IPS DF 4.7 (cell line): ENCODE results near the gene SNURF.
"Not testable (repeated sequence)": the region's sequence is repeated elsewhere in the genome, so short reads cannot be mapped to it uniquely, and the experiment has no call there.

ENCODE experiments used
- DNase-seq: peaks from one replicate; pipeline ENCODE4 v3.0.0-alpha.2; 2013; ENCODE audit warnings: low spot score; ENCODE audit errors: extremely low read depth

The SNURF gene

GRCh38 chr15:24954783-24955530 is at the start of gene SNURF, which contains the start of gene SNRPN:
Gene SNURF (plus strand): TSS chr15:24954987. CDS start chr15:24955049, 62 bp downstream.
Gene SNRPN (plus strand): TSS chr15:24954987. CDS start chr15:24974454, 19,467 bp downstream.
- no peak for DNase-seq

- no peak for DNase-seq
These were observed 38.3 kb upstream of the SNURF start for GRCh38 chr15:24916305-24917009.

GRCh38 chr15:24917431-24917830 is 37.4 kb upstream of the SNURF start:
- DNase-seq, result no peak

- DNase-seq, result peak; percentile 64
These were observed 35.3 kb upstream of the SNURF start for GRCh38 chr15:24919446-24919845.

- DNase-seq, result not testable (repeated sequence)
These were observed 32.0 kb upstream of the SNURF start for GRCh38 chr15:24922781-24923180.

GRCh38 chr15:24924153-24924552 is 30.6 kb upstream of the SNURF start:
- no peak for DNase-seq

- no peak for DNase-seq
These were observed 30.2 kb upstream of the SNURF start for GRCh38 chr15:24924621-24925020.

- not testable (repeated sequence) for DNase-seq
These were observed 22.7 kb upstream of the SNURF start for GRCh38 chr15:24931874-24932732.

GRCh38 chr15:24933716-24934115 is 21.1 kb upstream of the SNURF start:
- no peak for DNase-seq

- DNase-seq, result not testable (repeated sequence)
These were observed 16.6 kb upstream of the SNURF start for GRCh38 chr15:24938224-24938623.

- DNase-seq, result no peak
These were observed 14.6 kb upstream of the SNURF start for GRCh38 chr15:24940236-24940635.

GRCh38 chr15:24943361-24943760 is 11.4 kb upstream of the SNURF start:
- DNase-seq, result no peak

- DNase-seq, result no peak
These were observed 9.8 kb upstream of the SNURF start for GRCh38 chr15:24944954-24945353.

- DNase-seq, result no peak
These were observed 9.1 kb upstream of the SNURF start for GRCh38 chr15:24945711-24946110.

GRCh38 chr15:24948495-24948894 is 6.3 kb upstream of the SNURF start:
- no peak for DNase-seq

- no peak for DNase-seq
These were observed 739 bp downstream of the SNURF start for GRCh38 chr15:24955531-24955921.

GRCh38 chr15:24956111-24956838 is 1.5 kb downstream of the SNURF start:
- no peak for DNase-seq

- no peak for DNase-seq
These were observed 2.9 kb downstream of the SNURF start for GRCh38 chr15:24957691-24958090.

GRCh38 chr15:24961967-24962366 is 7.2 kb downstream of the SNURF start:
- no peak for DNase-seq

- no peak for DNase-seq
These were observed 8.1 kb downstream of the SNURF start for GRCh38 chr15:24962880-24963279.
